Measurements from ENCODE around the gene GAPVD1. TPM values are rescaled to one million over a fixed set of nuclear protein-coding genes. Genes with fewer than 3 reads are reported as not detected.
"Not testable (repeated sequence)": the region's sequence is repeated elsewhere in the genome, so short reads cannot be mapped to it uniquely, and the experiment has no call there.

The GAPVD1 gene
- total RNA-seq, 1 donor from 2014 or later: 70.6 TPM

- Histone ChIP-seq H3K4me1 (peaks cover 56% of the 10 kb centered on the region), H3K4me3 (peak overlapping the region; percentile 92)
Observed at GRCh38 chr9:125235804-125236519, 25.7 kb upstream of the GAPVD1 start.

GRCh38 chr9:125236520-125237159 is 25.0 kb upstream of the GAPVD1 start:
- H3K27me3 ChIP-seq (ENCODE audit: low read depth); intact Hi-C loops (cut with DNase I); ATAC-seq; DNase-seq; H3K27ac ChIP-seq; H3K9me3 ChIP-seq: not testable (repeated sequence)
- Histone ChIP-seq H3K36me3 (peaks cover 76% of the 10 kb centered on the region), H3K4me3 (peak overlapping the region; percentile 92), H3K4me1 (peaks cover 56% of the 10 kb centered on the region)

More at GRCh38 chr9:125235804-125236519, 25.7 kb upstream of the GAPVD1 start:
- ATAC-seq: no peak
- H3K36me3 ChIP-seq: peaks cover 82% of the 10 kb centered on the region
- no peaks in the 10 kb centered on the region for H3K27me3 ChIP-seq (ENCODE audit: low read depth)
- no peak for DNase-seq
- intact Hi-C loops (cut with DNase I): no loop called here
- no peak overlapping the region for H3K27ac ChIP-seq
- no peaks in the 10 kb centered on the region for H3K9me3 ChIP-seq
- TF ChIP-seq CTCF (IDR thresholded peaks at IDR 0.05): no peak

GRCh38 chr9:125238127-125238914 is 23.3 kb upstream of the GAPVD1 start:
- no peak for TF ChIP-seq CTCF (IDR thresholded peaks at IDR 0.05)
- Histone ChIP-seq H3K4me1 (peaks cover 62% of the 10 kb centered on the region), H3K27ac (no peak overlapping the region), H3K4me3 (peak overlapping the region; percentile 92), H3K9me3 (no peaks in the 10 kb centered on the region), H3K36me3 (peaks cover 65% of the 10 kb centered on the region), H3K27me3 (ENCODE audit: low read depth) (no peaks in the 10 kb centered on the region)
- DNase-seq: no peak
- intact Hi-C loops (cut with DNase I): no loop called here
- ATAC-seq: no peak

GRCh38 chr9:125238915-125239446 is 22.6 kb upstream of the GAPVD1 start:
- H3K36me3 ChIP-seq: peaks cover 58% of the 10 kb centered on the region
- no peak overlapping the region for H3K27ac ChIP-seq
- H3K9me3 ChIP-seq: no peaks in the 10 kb centered on the region
- no peak for TF ChIP-seq CTCF (IDR thresholded peaks at IDR 0.05)
- ATAC-seq (no peak), DNase-seq (no peak)
- H3K4me3 ChIP-seq: peak overlapping the region; percentile 92
- intact Hi-C loops (cut with DNase I): no loop called here
- H3K27me3 ChIP-seq (ENCODE audit: low read depth): no peaks in the 10 kb centered on the region
- peaks cover 62% of the 10 kb centered on the region for H3K4me1 ChIP-seq

- ATAC-seq: no peak
- Histone ChIP-seq H3K4me1 (peaks cover 58% of the 10 kb centered on the region), H3K9me3 (no peaks in the 10 kb centered on the region), H3K27me3 (ENCODE audit: low read depth) (no peaks in the 10 kb centered on the region), H3K27ac (peak overlapping the region; percentile 97), H3K36me3 (peaks cover 51% of the 10 kb centered on the region), H3K4me3 (peak overlapping the region; percentile 92)
- intact Hi-C loops (cut with DNase I): no loop called here
- TF ChIP-seq CTCF (IDR thresholded peaks at IDR 0.05): no peak
- DNase-seq: no peak
Observed at GRCh38 chr9:125239631-125240597, 21.7 kb upstream of the GAPVD1 start.

Measured in lower lobe of right lung (tissue), 2 donors.